Measurements from ENCODE around the gene CTDP1. TPM values are rescaled to one million over a fixed set of nuclear protein-coding genes. Genes with fewer than 3 reads are reported as not detected.

The CTDP1 gene
- total RNA-seq, 1 experiment from 2014 or later: 33.7 TPM

DNA sequence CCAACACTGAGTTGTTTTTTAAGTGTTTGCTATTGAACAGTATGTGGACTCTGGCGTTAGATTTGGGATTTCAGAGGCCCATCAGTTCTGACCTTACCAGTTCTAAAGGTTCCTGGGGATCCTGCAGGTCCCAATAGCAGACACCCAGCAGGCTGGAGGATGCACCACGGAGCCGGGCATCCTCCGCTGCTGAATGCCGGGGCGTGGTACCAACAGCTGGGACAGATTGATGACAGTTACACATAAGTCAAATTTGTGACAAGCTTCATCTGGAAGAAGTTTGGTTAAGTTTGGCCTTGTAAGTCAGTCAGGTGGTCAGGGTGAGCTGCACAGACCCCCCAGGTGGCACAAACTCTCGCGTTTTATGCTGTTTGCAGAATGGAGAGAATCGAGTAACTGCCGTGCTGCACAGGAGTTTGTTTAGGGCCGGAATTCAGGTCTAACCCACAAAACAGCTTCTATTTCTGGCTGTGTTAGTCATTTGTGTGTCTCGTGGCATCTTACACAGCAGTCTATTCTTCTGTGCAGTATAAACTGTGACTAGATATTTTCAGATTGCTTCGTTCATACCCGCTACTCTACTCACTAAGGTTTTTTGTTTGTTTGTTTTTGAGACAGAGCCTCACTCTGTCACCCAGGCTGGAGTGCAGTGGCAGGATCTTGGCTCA, 19.2 kb downstream of the CTDP1 start:
- Histone ChIP-seq H3K27ac (ENCODE audit: insufficient read length, low read depth, low read length) (no peak overlapping the region), H3K14ac (ENCODE audit: insufficient read depth, low read length) (no peak overlapping the region), H2BK12ac (ENCODE audit: insufficient read length, low read depth, low read length) (no peak overlapping the region), H2BK5ac (ENCODE audit: insufficient read length, low read length) (no peak overlapping the region), H2AFZ (ENCODE audit: low read length) (no peak overlapping the region), H3K79me1 (ENCODE audit: insufficient read depth, low read depth, low read length, poor library complexity, severe bottlenecking) (peaks cover 2% of the 10 kb centered on the region), H3K79me2 (ENCODE audit: insufficient read depth, low read length) (peaks cover 3% of the 10 kb centered on the region; the same call in 1 of the 2 replicates), H3K9me3 (ENCODE audit: control insufficient read depth, low read depth, low read length) (no peaks in the 10 kb centered on the region), H4K20me1 (ENCODE audit: control insufficient read depth, insufficient read depth, insufficient read length) (no peaks in the 10 kb centered on the region), H3T11ph (ENCODE audit: low read length) (no peak overlapping the region), H4K5ac (ENCODE audit: insufficient read length, low read depth, low read length) (no peak overlapping the region), H3K56ac (ENCODE audit: insufficient read length, low read depth, low read length) (no peak overlapping the region), H2BK20ac (ENCODE audit: low read depth, low read length, poor library complexity, severe bottlenecking) (no peak overlapping the region), H3K4me2 (ENCODE audit: insufficient read depth, insufficient read length, low read length) (no peak overlapping the region), H2BK15ac (ENCODE audit: low read depth, low read length) (no peak overlapping the region), H4K8ac (replicated peaks; ENCODE audit: insufficient read length, low read depth, low read length) (no peak overlapping the region), H4K91ac (ENCODE audit: insufficient read length, low read depth, low read length) (no peak overlapping the region), H3K23me2 (ENCODE audit: insufficient read length, low read depth, low read length, poor library complexity, severe bottlenecking) (no peaks in the 10 kb centered on the region), H3K4me1 (ENCODE audit: insufficient read depth, low read length) (no peaks in the 10 kb centered on the region), H2BK120ac (ENCODE audit: low read depth, low read length, poor library complexity, severe bottlenecking) (no peak overlapping the region), H3K9ac (ENCODE audit: extremely low read depth, insufficient read length, low read length) (no peak overlapping the region), H3K4ac (ENCODE audit: low read depth, low read length) (no peak overlapping the region), H2AK5ac (ENCODE audit: insufficient read length, low read length) (no peak overlapping the region), H3K23ac (ENCODE audit: insufficient read length, low read depth, low read length) (no peak overlapping the region), H3K27me3 (ENCODE audit: insufficient read depth, low read length) (no peaks in the 10 kb centered on the region), H3K18ac (ENCODE audit: insufficient read length, low read depth, low read length) (no peak overlapping the region)
- Mint-ChIP-seq H3K27me3 (ENCODE audit: low read depth) (no peaks in the 10 kb centered on the region), H3K9me3 (no peaks in the 10 kb centered on the region), H3K27ac (no peak overlapping the region), H3K4me3 (no peak overlapping the region), H3K36me3 (ENCODE audit: insufficient read depth in 1 of 3, low read depth in 3 of 3) (peaks cover 30 to 62% (median 56%) of the 10 kb centered on the region in 3 experiments; a peak in 6 of 7 replicates), H3K4me1 (no peaks in the 10 kb centered on the region)
- TF ChIP-seq, protein P1, sequence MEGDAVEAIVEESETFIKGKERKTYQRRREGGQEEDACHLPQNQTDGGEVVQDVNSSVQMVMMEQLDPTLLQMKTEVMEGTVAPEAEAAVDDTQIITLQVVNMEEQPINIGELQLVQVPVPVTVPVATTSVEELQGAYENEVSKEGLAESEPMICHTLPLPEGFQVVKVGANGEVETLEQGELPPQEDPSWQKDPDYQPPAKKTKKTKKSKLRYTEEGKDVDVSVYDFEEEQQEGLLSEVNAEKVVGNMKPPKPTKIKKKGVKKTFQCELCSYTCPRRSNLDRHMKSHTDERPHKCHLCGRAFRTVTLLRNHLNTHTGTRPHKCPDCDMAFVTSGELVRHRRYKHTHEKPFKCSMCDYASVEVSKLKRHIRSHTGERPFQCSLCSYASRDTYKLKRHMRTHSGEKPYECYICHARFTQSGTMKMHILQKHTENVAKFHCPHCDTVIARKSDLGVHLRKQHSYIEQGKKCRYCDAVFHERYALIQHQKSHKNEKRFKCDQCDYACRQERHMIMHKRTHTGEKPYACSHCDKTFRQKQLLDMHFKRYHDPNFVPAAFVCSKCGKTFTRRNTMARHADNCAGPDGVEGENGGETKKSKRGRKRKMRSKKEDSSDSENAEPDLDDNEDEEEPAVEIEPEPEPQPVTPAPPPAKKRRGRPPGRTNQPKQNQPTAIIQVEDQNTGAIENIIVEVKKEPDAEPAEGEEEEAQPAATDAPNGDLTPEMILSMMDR (conservative IDR thresholded peaks at IDR 0.05): no peak
- no peak for DNase-seq
- no CpG with 5 or more reads among the region's 14 CpGs for WGBS (ENCODE audit: extremely low coverage, insufficient read length, low lambda C conversion rate)

Measured in H9 (cell line).